ENCODE measurements around the gene WIPI1. TPM values are rescaled to one million over a fixed set of nuclear protein-coding genes. Genes with fewer than 3 reads are reported as not detected.
A peak's percentile ranks its signal among the peaks of the same experiment; 100 is the strongest.

Gene WIPI1
- total RNA-seq, 6 experiments from 2014 or later = 62.6 to 90.9 (median 84.9) TPM

DNA sequence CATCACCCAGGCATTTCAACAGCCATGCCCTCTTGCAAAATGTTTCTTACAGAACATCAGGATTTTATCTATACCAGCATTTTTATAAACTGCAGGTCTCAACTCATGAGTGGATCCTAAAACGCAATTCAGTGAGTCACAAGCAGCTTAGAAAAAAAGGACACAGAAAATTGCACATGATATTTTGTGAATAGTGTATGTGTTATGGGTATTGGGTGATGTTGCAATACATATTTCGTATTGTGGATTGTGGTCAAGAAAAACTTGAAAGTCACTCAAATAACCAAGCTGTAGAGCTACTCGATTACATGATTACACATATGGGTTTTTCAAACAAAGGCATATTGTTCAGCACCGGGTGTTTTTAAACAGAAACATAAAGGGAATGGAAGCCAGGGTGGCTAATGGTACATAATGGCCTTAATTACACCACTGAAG lies 1.4 kb downstream of the WIPI1 start:
- Mint-ChIP-seq H3K9me3 (no peaks in the 10 kb centered on the region), H3K4me1 (ENCODE audit: low read depth) (peaks cover 34% of the 10 kb centered on the region), H3K27ac (peak overlapping the region; percentile 100), H3K36me3 (ENCODE audit: low read depth) (no peaks in the 10 kb centered on the region), H3K27me3 (ENCODE audit: insufficient read depth) (peaks cover 10% of the 10 kb centered on the region), H3K4me3 (peak overlapping the region; percentile 99)
- TF ChIP-seq, protein P1, sequence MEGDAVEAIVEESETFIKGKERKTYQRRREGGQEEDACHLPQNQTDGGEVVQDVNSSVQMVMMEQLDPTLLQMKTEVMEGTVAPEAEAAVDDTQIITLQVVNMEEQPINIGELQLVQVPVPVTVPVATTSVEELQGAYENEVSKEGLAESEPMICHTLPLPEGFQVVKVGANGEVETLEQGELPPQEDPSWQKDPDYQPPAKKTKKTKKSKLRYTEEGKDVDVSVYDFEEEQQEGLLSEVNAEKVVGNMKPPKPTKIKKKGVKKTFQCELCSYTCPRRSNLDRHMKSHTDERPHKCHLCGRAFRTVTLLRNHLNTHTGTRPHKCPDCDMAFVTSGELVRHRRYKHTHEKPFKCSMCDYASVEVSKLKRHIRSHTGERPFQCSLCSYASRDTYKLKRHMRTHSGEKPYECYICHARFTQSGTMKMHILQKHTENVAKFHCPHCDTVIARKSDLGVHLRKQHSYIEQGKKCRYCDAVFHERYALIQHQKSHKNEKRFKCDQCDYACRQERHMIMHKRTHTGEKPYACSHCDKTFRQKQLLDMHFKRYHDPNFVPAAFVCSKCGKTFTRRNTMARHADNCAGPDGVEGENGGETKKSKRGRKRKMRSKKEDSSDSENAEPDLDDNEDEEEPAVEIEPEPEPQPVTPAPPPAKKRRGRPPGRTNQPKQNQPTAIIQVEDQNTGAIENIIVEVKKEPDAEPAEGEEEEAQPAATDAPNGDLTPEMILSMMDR (IDR thresholded peaks at IDR 0.05) = no peak
- peak; percentile 62 for DNase-seq

DNA sequence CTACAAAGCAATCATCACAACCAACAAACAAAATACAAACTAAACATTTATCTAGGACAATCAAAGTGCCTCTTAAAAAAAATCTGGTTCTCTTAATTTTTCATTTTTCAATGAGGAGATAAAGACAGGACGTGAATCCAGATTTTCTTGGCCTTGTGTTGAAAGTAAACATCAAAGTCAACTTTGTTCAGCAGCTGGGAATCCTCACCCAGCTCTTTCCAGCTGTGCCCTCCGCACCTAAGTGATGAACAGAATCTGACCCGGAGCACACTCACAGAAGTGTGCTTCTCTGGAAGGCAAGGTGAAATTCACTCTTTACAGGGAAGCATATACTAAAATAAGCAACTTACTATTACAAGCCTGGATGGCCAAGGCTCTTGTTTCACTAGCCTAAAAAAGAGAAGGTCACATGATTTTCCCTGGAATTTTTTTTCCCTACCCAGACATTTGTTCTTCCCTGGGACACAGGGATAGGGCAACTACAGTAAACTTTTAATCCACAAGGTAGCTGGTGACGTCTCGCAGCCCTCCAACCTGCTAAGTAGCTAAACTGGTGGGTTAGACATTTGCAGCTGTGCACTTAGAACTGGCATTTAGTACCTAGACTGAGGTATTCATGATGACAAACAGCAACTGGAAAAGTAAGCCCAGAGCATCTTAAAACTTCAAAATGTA lies 3.2 kb downstream of the WIPI1 start:
- peak overlapping the region; percentile 100 for H3K27ac Mint-ChIP-seq
- H3K36me3 Mint-ChIP-seq (ENCODE audit: low read depth) = peaks cover 8% of the 10 kb centered on the region; the same call in 1 of the 2 replicates
- TF ChIP-seq, protein P1 (IDR thresholded peaks at IDR 0.05) = no peak
- H3K4me3 Mint-ChIP-seq = no peak overlapping the region
- no peaks in the 10 kb centered on the region for H3K9me3 Mint-ChIP-seq
- peaks cover 6% of the 10 kb centered on the region for H3K27me3 Mint-ChIP-seq (ENCODE audit: insufficient read depth)
- DNase-seq = no peak
- peaks cover 30% of the 10 kb centered on the region for H3K4me1 Mint-ChIP-seq (ENCODE audit: low read depth)

DNA sequence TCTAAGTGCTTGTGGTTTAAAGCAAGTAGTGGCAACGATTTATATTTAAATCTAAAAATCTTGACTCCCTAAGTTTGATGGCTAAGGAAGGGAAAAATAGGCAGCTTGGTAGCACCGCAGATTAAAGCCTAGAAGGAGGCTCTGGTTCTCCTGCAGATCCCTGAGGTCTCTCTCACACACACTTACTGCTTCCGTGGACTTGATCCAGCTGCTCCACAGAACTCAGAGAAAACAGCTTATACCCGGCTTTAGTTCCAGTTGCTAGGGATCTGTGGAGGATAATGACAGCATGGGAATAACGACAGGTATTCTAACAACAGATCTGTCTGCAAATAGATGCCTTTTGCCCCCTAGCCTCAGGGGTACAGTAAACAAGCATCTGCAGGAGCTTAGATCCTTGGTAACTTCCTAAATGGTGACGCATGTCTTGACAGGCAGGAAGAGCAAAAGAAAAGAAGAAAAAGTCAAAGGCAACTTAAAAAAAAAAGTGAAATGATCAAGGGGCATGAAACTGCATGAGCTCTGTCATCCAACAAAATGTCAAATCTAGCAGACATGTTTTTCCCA lies 4.5 kb downstream of the WIPI1 start:
- peaks cover 21% of the 10 kb centered on the region for H3K4me1 Mint-ChIP-seq (ENCODE audit: low read depth)
- no peaks in the 10 kb centered on the region for H3K9me3 Mint-ChIP-seq
- no peak for DNase-seq
- H3K27ac Mint-ChIP-seq = peak overlapping the region; percentile 32; the same call in 1 of the 2 replicates
- H3K27me3 Mint-ChIP-seq (ENCODE audit: insufficient read depth) = peaks cover 2% of the 10 kb centered on the region
- H3K4me3 Mint-ChIP-seq = no peak overlapping the region
- TF ChIP-seq, protein P1 (IDR thresholded peaks at IDR 0.05) = no peak
- H3K36me3 Mint-ChIP-seq (ENCODE audit: low read depth) = peaks cover 12% of the 10 kb centered on the region; the same call in 1 of the 2 replicates

DNA sequence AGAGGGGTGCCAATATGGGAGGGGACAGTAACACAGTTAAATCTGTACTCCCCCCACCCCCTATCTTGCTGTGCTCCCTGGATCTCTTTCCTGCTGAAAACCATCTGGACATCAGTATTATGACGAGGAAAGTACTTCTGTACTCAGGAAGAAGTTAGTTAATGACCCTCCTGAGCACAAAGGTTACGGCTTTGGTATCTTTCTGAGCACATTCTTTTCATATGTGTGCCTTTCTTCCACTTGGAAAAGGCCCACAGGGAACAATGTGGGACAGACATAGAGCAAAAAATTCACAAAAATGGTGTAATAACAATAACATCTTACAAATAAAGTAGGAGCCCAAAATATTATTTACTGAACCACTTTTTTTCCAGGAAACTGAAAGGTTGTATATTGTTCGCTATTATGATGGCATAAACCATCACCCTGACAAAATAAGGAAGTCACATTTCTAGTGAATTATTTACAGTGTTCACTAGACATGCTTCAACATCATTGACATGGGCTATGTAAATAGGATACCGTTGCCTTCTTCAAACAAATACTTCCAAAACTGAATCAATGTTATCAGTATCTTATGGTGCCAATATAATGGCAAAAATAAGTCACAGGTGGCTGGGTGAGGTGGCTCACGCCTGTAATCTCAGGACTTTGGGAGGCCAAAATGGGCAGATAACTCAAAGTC lies 5.5 kb downstream of the WIPI1 start:
- Mint-ChIP-seq H3K4me1 (ENCODE audit: low read depth) (peaks cover 21% of the 10 kb centered on the region), H3K27me3 (ENCODE audit: insufficient read depth) (peaks cover 3% of the 10 kb centered on the region), H3K4me3 (no peak overlapping the region), H3K27ac (no peak overlapping the region), H3K36me3 (ENCODE audit: low read depth) (peaks cover 12% of the 10 kb centered on the region; the same call in 1 of the 2 replicates), H3K9me3 (no peaks in the 10 kb centered on the region)
- DNase-seq = no peak
- TF ChIP-seq, protein P1 (IDR thresholded peaks at IDR 0.05) = no peak

DNA sequence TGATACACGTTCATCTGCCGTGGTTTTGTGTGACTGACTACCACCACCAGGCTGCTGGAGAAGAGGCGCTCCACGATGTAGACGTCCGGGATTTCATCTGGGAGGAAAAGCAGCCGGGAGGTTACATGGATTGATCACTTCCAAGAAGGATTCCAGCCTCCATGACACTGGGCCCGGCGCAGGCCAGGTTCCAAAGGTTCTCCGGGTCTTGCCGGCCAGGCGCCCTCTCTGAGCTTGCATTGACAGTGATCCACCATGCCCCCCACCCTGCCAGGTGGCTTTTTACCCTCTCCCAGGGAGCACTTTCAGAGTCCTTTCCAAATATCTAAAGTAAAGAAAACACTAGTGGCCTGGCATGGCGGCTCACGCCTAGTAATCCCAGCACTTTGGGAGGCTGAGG lies 6.5 kb downstream of the WIPI1 start:
- Mint-ChIP-seq H3K9me3 (no peaks in the 10 kb centered on the region), H3K36me3 (ENCODE audit: low read depth) (peaks cover 12% of the 10 kb centered on the region; the same call in 1 of the 2 replicates), H3K4me1 (ENCODE audit: low read depth) (peaks cover 11% of the 10 kb centered on the region), H3K4me3 (no peak overlapping the region), H3K27ac (no peak overlapping the region), H3K27me3 (ENCODE audit: insufficient read depth) (peaks cover 2% of the 10 kb centered on the region; the same call in 1 of the 2 replicates)
- DNase-seq = no peak
- TF ChIP-seq, protein P1 (IDR thresholded peaks at IDR 0.05) = no peak

All from HFFc6 (cell line).